ENCODE measurements around the gene TASP1.

Gene TASP1

GRCh38 chr20:13342469-13343242 lies 296.1 kb downstream of the TASP1 start:
- no peak for DNase-seq (ENCODE audit: low spot score)

- DNase-seq (ENCODE audit: low spot score), result no peak
These were observed 296.9 kb downstream of the TASP1 start for GRCh38 chr20:13341737-13342393.

- DNase-seq (ENCODE audit: low spot score), result no peak
These were observed 298.6 kb downstream of the TASP1 start for GRCh38 chr20:13340088-13340487.

All from germinal center (tissue), 1 donor.